Effector CD4-positive, alpha-beta T cell (primary cell): ENCODE results near the gene ANKS1B.
"Not testable (repeated sequence)": the region's sequence is repeated elsewhere in the genome, so short reads cannot be mapped to it uniquely, and the experiment has no call there.

Experiments
- DNase-seq: peaks from one replicate; pipeline ENCODE4 v3.0.0-alpha.2; 2020

The ANKS1B gene

GRCh38 chr12:98845957-98846356, 1138.8 kb downstream of the ANKS1B start:
- no peak for DNase-seq

- no peak for DNase-seq
Measured at GRCh38 chr12:98840325-98840724, 1144.4 kb downstream of the ANKS1B start.

GRCh38 chr12:98838231-98838647, 1146.5 kb downstream of the ANKS1B start:
- no peak for DNase-seq

- DNase-seq = not testable (repeated sequence)
Measured at GRCh38 chr12:98837134-98837752, 1147.5 kb downstream of the ANKS1B start.

GRCh38 chr12:98830657-98831056, 1154.1 kb downstream of the ANKS1B start:
- DNase-seq = no peak

- DNase-seq = no peak
Measured at GRCh38 chr12:98828802-98829600, 1155.7 kb downstream of the ANKS1B start.

- no peak for DNase-seq
Measured at GRCh38 chr12:98823012-98823411, 1161.7 kb downstream of the ANKS1B start.

- DNase-seq = no peak
Measured at GRCh38 chr12:98821866-98822265, 1162.9 kb downstream of the ANKS1B start.

GRCh38 chr12:98821232-98821631, 1163.5 kb downstream of the ANKS1B start:
- no peak for DNase-seq

GRCh38 chr12:98819821-98820404, 1164.8 kb downstream of the ANKS1B start:
- DNase-seq = no peak

- no peak for DNase-seq
Measured at GRCh38 chr12:98819071-98819470, 1165.7 kb downstream of the ANKS1B start.

- no peak for DNase-seq
Measured at GRCh38 chr12:98818239-98818638, 1166.5 kb downstream of the ANKS1B start.

- no peak for DNase-seq
Measured at GRCh38 chr12:98817742-98818141, 1167.0 kb downstream of the ANKS1B start.

- no peak for DNase-seq
Measured at GRCh38 chr12:98816720-98817119, 1168.0 kb downstream of the ANKS1B start.

GRCh38 chr12:98814254-98814653, 1170.5 kb downstream of the ANKS1B start:
- DNase-seq = no peak

GRCh38 chr12:98812225-98812624, 1172.5 kb downstream of the ANKS1B start:
- no peak for DNase-seq

GRCh38 chr12:98808243-98808875, 1176.4 kb downstream of the ANKS1B start:
- no peak for DNase-seq

GRCh38 chr12:98807187-98807586, 1177.5 kb downstream of the ANKS1B start:
- DNase-seq = no peak

- DNase-seq = no peak
Measured at GRCh38 chr12:98803468-98804209, 1181.1 kb downstream of the ANKS1B start.

GRCh38 chr12:98799822-98800221, 1184.9 kb downstream of the ANKS1B start:
- no peak for DNase-seq

- no peak for DNase-seq
Measured at GRCh38 chr12:98799146-98799810, 1185.5 kb downstream of the ANKS1B start.

- DNase-seq = no peak
Measured at GRCh38 chr12:98797200-98797599, 1187.5 kb downstream of the ANKS1B start.
